Femur (tissue), 1 donor: ENCODE measurements around the gene HK3.
A peak's percentile ranks its signal among the peaks of the same experiment; 100 is the strongest.

Experiments
- DNase-seq: peaks from one replicate; pipeline ENCODE4 v3.0.0-alpha.2; 2017

The HK3 gene

DNA sequence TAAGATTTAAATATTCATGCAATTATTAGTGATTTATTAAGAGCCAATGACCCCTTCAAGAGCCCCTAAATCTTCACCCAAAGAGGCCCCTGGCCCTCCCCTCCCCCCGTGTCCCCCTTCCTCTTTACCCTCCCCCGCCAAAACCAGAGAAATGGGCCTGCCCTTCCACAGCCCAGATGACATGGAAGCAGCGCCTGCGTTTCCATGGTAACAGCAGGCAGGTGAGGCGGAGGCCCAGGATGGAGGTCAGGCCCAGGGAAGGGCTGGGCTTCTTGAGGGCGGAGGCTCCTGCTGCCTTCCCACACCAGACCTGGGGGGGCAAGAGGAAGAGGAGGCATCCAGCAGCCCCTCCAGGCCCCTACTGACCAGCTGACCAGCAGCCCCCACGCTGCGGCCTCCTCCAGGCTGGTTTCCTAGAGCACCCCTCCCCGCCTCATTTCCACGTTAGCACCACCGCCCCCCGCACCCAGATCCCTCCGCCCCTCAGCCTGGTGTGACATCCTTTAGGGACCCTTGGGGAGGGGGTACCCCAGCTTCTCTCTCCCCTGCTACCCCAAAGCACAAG is 51.3 kb downstream of the HK3 start:
- DNase-seq, result no peak

- no peak for DNase-seq
Observed at GRCh38 chr5:176847148-176847547, 52.0 kb downstream of the HK3 start.

DNA sequence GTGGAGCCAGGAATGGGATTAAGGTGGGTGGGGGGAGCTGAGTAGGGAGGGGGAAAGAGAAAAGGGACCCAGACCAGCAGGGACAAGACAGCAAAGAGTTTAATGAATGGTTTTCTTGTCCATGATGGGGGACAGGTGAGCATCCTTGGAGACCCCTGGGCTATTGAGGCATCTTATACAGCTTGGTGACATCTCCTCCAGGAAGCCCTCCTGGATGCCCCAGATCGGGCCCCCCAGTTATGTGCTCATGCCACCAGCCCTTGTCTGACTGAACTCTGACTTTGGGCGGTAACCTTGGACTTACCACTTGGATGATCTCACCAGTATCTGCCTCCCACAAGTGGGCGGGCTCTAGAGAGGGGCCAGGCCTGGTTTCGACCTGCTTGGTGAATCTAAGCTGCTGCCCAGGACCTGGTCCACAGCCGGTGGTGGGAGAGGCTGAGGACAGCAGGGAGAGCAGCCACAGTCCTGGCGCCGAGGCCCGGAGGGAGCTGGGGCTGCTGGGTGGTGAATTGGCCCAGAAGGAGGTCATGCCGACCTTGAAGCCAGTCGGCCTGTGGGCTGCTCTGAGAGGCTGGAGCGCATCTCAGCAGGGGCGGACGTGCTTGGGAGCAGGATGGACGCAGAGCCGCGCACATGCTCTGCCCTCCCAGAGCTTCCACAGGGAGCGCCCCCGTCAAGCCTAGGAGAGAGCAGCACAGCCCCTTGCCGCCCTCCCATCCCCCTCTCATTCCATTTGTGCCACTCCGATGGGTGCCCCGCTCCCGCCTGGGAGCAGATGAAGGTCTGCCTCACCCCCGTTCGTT is 52.6 kb downstream of the HK3 start:
- no peak for DNase-seq

- DNase-seq, result no peak
Observed at GRCh38 chr5:176845392-176845713, 53.8 kb downstream of the HK3 start.

GRCh38 chr5:176844706-176845391 is 54.3 kb downstream of the HK3 start:
- DNase-seq, result no peak

- no peak for DNase-seq
Observed at GRCh38 chr5:176844281-176844680, 54.9 kb downstream of the HK3 start.

GRCh38 chr5:176843673-176844072 is 55.5 kb downstream of the HK3 start:
- DNase-seq, result no peak

- peak; percentile 94 for DNase-seq
Observed at GRCh38 chr5:176837707-176838115, 61.4 kb downstream of the HK3 start.

GRCh38 chr5:176836811-176837706 is 62.1 kb downstream of the HK3 start:
- no peak for DNase-seq

DNA sequence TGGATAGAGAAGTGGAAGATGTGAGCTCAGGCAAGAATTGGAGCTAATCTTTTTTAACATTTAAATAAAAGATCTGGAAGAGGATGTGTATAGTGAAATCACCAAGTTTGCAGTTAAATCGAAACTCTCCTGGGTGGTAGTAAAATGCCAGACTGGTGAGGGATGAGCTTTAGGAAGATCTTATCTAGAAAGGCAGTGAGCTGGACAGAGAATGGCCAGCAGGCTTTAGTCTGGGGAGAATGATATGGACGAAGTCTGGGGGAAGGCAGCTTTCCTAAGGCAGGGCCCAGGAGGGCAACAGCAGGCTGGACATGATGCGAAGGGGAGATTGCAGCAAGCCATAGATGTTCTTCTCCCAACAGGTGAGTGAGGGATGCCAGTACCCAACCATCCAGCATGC is 63.2 kb downstream of the HK3 start:
- DNase-seq, result no peak

DNA sequence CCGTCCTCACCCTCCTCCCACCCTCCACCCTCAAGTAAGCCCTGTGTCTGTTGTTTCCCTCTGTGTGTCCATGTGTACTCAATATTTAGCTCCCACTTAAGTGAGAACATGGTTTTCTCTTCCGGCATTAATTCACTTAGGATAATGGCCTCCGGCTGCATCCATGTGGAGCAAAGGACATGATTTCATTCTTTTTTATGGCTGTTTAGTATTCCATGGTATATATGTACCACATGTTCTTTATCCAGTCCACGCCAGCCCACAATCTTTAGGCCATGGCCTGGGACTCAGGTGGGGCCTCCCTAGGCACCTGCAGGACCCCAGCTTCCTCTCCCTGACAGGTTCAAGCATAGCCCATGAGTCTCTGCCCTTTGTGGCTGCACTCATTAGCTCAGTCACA is 65.9 kb downstream of the HK3 start:
- no peak for DNase-seq

DNA sequence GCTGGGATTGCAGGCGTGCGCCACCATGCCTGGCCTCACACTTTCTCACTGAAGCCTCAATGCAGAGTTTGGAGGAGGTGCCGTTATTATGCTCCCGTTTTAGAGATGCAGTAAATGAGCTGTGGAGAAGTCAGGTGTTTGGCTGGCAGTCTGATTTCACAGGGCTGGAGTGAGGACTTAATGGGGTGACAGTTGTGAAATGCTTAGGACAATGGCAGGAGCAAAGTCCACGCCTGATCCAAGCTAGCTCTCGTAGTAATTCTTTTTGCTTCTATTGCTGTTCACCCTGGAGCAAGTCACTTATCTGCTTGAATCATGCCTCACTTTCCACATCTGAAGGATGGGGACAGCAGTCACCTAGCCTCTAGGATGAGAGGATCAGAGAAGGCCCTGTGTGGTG is 67.0 kb downstream of the HK3 start:
- DNase-seq, result no peak

- no peak for DNase-seq
Observed at GRCh38 chr5:176831425-176831824, 67.7 kb downstream of the HK3 start.

GRCh38 chr5:176830995-176831423 is 68.1 kb downstream of the HK3 start:
- DNase-seq, result no peak
